Right atrium auricular region (tissue), 2 donors: ENCODE measurements around the gene MAPK8IP3. TPM values are rescaled to one million over a fixed set of nuclear protein-coding genes. Genes with fewer than 3 reads are reported as not detected.
A peak's percentile ranks its signal among the peaks of the same experiment; 100 is the strongest.

Experiments used
- DNase-seq: peaks from one replicate; pipeline ENCODE4 v3.0.0-alpha.2; 2019; ENCODE audit warnings: low spot score
- H3K27ac ChIP-seq, 2 donors: fragments of 200-600 bp; sonication (generic); 1 replicate in 1 of 2; 2 replicates in 1 of 2; pipeline ENCODE4 v1.5.1; 2016 to 2019
- H3K27me3 ChIP-seq, 2 donors: fragments of 200-600 bp; sonication (generic); one replicate each; pipeline versions ENCODE4 v1.5.1 to v1.6.0; 2017 to 2019
- H3K36me3 ChIP-seq: fragments of 200-600 bp; sonication (generic); one replicate; pipeline ENCODE4 v1.5.1; 2016
- H3K4me1 ChIP-seq, 2 donors: fragments of 200-600 bp; sonication (generic); one replicate each; pipeline versions ENCODE4 v1.5.1 to v1.6.0; 2017 to 2019
- H3K4me3 ChIP-seq, 2 donors: fragments of 200-600 bp; sonication (generic); 1 replicate in 1 of 2; 2 replicates in 1 of 2; pipeline ENCODE4 v1.5.1; 2017 to 2019; ENCODE audit warnings: mild to moderate bottlenecking in 1 of 2, moderate library complexity in 1 of 2
- H3K9me3 ChIP-seq, 2 donors: fragments of 200-600 bp; sonication (generic); one replicate each; pipeline ENCODE4 v1.5.1; 2019
- CTCF ChIP-seq, 2 donors: fragments of 200-600 bp; sonication (generic); IDR thresholded peaks; one replicate each; pipeline ENCODE4 v1.5.1; 2019; ENCODE audit warnings: antibody characterized with exemption in 2 of 2
- total RNA-seq, 2 donors: library from RNA; depleted of rRNA; stranded (reverse); fragments of >200 nt; gene quantifications; one replicate each; pipeline ENCODE4 v1.1.0, GENCODE V29; 2016

Gene MAPK8IP3
- total RNA-seq, 2 donors from 2014 or later, result 43.1 to 43.3 TPM

DNA sequence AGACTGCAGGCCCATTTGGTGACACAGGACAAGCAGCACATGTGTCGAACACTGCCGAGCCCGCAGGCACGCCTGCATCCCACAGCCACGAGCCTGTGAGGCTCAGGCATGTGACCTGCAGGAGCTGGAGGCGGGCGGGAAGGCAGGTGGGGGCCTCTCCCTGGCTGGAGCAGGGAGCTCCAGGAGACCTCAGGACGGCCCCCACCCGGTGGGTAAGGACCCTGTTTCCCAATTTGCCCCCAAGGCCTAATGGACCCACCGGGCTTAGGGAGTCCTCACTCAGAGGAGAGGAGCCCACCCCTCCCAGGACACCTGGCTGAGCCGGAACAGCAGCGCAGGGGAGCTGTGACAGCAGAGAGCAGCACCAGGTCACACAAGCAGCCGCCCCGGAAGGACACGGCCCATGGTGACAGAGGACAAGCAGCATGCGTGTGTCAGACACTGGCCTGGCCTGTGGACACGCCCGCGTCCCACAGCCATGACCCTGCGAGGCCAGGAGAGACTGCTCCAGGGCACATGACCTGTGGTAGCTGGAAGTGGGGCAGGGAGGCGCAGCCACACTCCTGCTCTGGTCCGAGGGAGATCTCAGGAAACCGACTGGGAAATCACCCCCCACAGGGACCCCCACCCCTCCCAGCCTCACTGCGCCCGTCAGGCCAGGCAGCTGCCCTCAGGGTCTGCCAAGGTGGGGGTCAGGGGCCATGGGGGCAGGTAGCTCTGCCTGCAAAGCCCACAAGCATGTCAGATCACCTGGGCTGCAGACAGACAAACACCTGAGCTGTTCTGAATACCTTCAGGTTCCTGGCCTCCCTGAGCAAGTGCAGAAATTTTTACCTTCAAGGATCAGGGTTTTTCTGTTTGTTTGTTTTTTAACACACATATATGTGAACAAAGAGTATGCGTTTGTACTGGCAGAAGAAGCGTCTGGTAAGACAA, 74.0 kb downstream of the MAPK8IP3 start:
- peaks cover 0 to 41% of the 10 kb centered on the region in 2 donors for H3K4me1 ChIP-seq
- no peak for DNase-seq
- H3K4me3 ChIP-seq, result no peak overlapping the region
- peaks cover 37% of the 10 kb centered on the region for H3K36me3 ChIP-seq
- H3K27ac ChIP-seq, result no peak overlapping the region
- H3K27me3 ChIP-seq, result no peaks in the 10 kb centered on the region
- no peak for TF ChIP-seq CTCF (IDR thresholded peaks at IDR 0.05)
- H3K9me3 ChIP-seq, result no peaks in the 10 kb centered on the region

- Histone ChIP-seq H3K4me1 (peaks cover 0 to 48% of the 10 kb centered on the region in 2 donors), H3K9me3 (no peaks in the 10 kb centered on the region), H3K27ac (no peak overlapping the region), H3K36me3 (peaks cover 34% of the 10 kb centered on the region), H3K27me3 (no peaks in the 10 kb centered on the region), H3K4me3 (no peak overlapping the region)
- DNase-seq, result no peak
- TF ChIP-seq CTCF (IDR thresholded peaks at IDR 0.05), result no peak
Measured at GRCh38 chr16:1780677-1781072, 74.7 kb downstream of the MAPK8IP3 start.

DNA sequence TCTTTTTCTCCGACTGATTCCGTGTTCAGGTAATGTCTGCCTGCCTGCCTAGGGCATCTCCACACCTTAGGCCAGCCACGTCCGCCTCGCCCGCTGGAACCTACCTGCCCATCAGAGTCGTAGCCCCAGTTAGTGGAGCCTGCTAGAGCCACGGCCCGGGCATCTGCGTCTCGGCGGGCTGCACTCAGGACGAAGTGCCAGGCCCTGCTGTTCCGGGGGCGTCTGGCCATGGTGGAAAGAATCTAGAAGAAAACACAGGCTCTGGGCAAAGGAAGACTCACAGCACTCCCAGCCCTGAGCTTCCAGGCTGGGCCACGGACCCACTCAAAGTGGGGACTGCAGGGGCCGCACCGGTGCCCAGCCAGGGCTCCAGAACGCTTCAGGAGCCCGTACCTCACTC, 75.3 kb downstream of the MAPK8IP3 start:
- no peak for TF ChIP-seq CTCF (IDR thresholded peaks at IDR 0.05)

GRCh38 chr16:1781758-1782407, 75.9 kb downstream of the MAPK8IP3 start:
- DNase-seq, result no peak
- no peaks in the 10 kb centered on the region for H3K9me3 ChIP-seq
- H3K4me1 ChIP-seq, result peaks cover 0 to 48% of the 10 kb centered on the region in 2 donors
- H3K4me3 ChIP-seq, result peak overlapping the region; percentile 75 to 76
- H3K36me3 ChIP-seq, result peaks cover 27% of the 10 kb centered on the region
- H3K27ac ChIP-seq, result peak overlapping the region; percentile 79 to 84
- no peak for TF ChIP-seq CTCF (IDR thresholded peaks at IDR 0.05)
- no peaks in the 10 kb centered on the region for H3K27me3 ChIP-seq

More for the DNA sequence above, 75.3 kb downstream of the MAPK8IP3 start:
- DNase-seq, result no peak
- no peaks in the 10 kb centered on the region for H3K9me3 ChIP-seq
- H3K27ac ChIP-seq, result peak overlapping the region in 1 of 2 donors; percentile 79
- H3K4me1 ChIP-seq, result peaks cover 0 to 48% of the 10 kb centered on the region in 2 donors
- H3K27me3 ChIP-seq, result no peaks in the 10 kb centered on the region
- H3K4me3 ChIP-seq, result peak overlapping the region; percentile 75 to 76
- peaks cover 29% of the 10 kb centered on the region for H3K36me3 ChIP-seq

DNA sequence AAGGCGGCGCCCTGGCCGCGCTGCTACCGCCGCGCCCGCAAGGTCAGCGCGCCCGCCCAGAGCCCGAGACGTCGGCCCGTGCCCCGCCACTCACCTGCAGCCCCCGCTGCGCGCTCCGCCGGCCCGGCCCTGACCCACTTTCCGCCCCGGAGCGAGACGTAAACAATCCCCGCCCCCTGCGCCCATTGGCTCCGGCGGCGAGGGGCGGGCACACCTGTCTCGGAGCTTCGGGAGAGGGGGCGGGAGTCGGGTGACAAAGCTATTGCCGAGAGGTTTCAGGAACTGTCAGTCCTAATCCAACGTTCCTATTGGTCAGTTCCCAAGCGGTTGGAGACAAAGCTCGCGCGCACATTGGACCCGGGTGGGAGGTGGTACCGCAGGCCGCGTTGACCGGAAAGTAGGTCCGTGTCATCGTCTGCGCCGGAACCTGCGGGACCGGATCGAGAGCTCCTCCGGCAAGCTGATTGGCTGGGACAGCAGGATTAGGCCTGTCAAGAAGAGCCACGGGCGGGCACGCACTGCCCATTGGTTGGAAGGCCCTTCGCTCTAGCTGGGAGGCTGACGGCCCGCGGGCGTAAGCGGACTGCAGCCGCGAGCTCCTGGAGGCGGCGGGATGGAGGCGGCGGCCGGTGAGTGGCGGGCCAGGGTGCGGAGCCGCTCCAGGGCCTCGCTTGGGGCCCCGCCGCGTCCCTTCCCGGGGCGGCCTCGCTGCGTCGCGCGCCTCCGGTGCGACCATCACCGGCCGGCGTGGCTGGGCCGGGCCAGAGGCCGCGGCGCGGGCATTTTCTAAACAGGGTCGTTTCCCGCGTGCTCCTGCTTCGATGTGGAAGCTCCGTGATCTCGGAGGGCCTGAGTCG, 76.6 kb downstream of the MAPK8IP3 start, which contains the start of the genes NUBP2 and SPSB3:
NUBP2 (plus strand) TSS at position 553 of the 857 bp plus-strand sequence; CDS start at position 614, 61 bp downstream.
SPSB3 (minus strand) TSS at position 164 of the 857 bp plus-strand sequence. CDS start 1,088 bp downstream, outside the sequence.
- Histone ChIP-seq H3K27me3 (no peaks in the 10 kb centered on the region), H3K27ac (peak within 1 kb of the TSS; percentile 79 to 84), H3K4me1 (peaks cover 0 to 48% of the 10 kb centered on the region in 2 donors), H3K4me3 (peak within 1 kb of the TSS; percentile 76 to 78), H3K36me3 (peaks cover 24% of the 10 kb centered on the region), H3K9me3 (no peaks in the 10 kb centered on the region)
- no peak for TF ChIP-seq CTCF (IDR thresholded peaks at IDR 0.05)
- peak; percentile 100 for DNase-seq
